PC-3 (cell line): ENCODE measurements around the gene GAB2. TPM values are rescaled to one million over a fixed set of nuclear protein-coding genes. Genes with fewer than 3 reads are reported as not detected.
"Not testable (repeated sequence)": the region's sequence is repeated elsewhere in the genome, so short reads cannot be mapped to it uniquely, and the experiment has no call there.

Source experiments
- ATAC-seq: fragments of 200-7000 bp; cut with Tn5 transposase; 2 replicates; pipeline ENCODE4 v1.9.1; 2020; ENCODE audit warnings: mild to moderate bottlenecking, moderate library complexity
- BruUV-seq: library from RNA; stranded (reverse); fragments of 400-500 nt; replicated peaks from 2 replicates; lab custom pipeline; 2021; lab: Mats Ljungman, UMichigan
- CTCF ChIA-PET: fragments of 300-600 bp; sonication (Branson Sonifier 250); formaldehyde crosslinking; loops from one replicate; lab custom pipeline; 2022; ENCODE audit warnings: antibody characterized with exemption; lab: Charles Lee
- POLR2A ChIA-PET: fragments of 300-600 bp; sonication (Branson Sonifier 250); formaldehyde crosslinking; loops from one replicate; lab custom pipeline; 2022; ENCODE audit warnings: antibody characterized with exemption; ENCODE audit not compliant: unreplicated experiment; lab: Charles Lee
- DNase-seq: peaks from one replicate; pipeline ENCODE4 v3.0.0-alpha.2; 2015
- H2AFZ ChIP-seq: fragments of 300-600 bp; sonication (generic); 2 replicates; pipeline ENCODE4 v1.6.0; 2016; ENCODE audit warnings: antibody characterized with exemption, low read length
- H3F3A ChIP-seq: fragments of 300-600 bp; sonication (generic); one replicate; pipeline ENCODE4 v1.6.0; 2017; ENCODE audit warnings: antibody characterized with exemption, low read length, control low read depth, mild to moderate bottlenecking; ENCODE audit not compliant: unreplicated experiment
- H3K27ac ChIP-seq: fragments of 300-600 bp; sonication (generic); 2 replicates; pipeline ENCODE4 v1.5.1; 2016; ENCODE audit warnings: mild to moderate bottlenecking, low read length
- H3K27me3 ChIP-seq: fragments of 300-600 bp; sonication (generic); 2 replicates; pipeline ENCODE4 v1.6.1; 2016; ENCODE audit warnings: low read length, mixed read lengths
- H3K36me3 ChIP-seq: fragments of 300-600 bp; sonication (generic); 2 replicates; pipeline ENCODE4 v1.6.1; 2016; ENCODE audit warnings: low read depth, mixed run types, low read length, mixed read lengths
- H3K4me1 ChIP-seq: fragments of 300-600 bp; sonication (generic); 2 replicates; pipeline ENCODE4 v1.5.1; 2016; ENCODE audit warnings: low read length; ENCODE audit not compliant: insufficient read depth
- H3K4me2 ChIP-seq: fragments of 300-600 bp; sonication (generic); 2 replicates; pipeline ENCODE4 v1.6.0; 2016; ENCODE audit warnings: low read length
- H3K4me3 ChIP-seq: fragments of 300-600 bp; sonication (generic); 2 replicates; pipeline ENCODE4 v1.5.1; 2016; ENCODE audit warnings: mild to moderate bottlenecking, low read length, mixed read lengths
- H3K79me2 ChIP-seq: fragments of 300-600 bp; sonication (generic); 2 replicates; pipeline ENCODE4 v1.6.1; 2017; ENCODE audit warnings: low read length, mixed read lengths
- H3K9ac ChIP-seq: fragments of 300-600 bp; sonication (generic); 2 replicates; pipeline ENCODE4 v1.6.0; 2016; ENCODE audit warnings: mild to moderate bottlenecking, low read length
- H3K9me2 ChIP-seq: fragments of 300-600 bp; sonication (generic); replicated peaks from 2 replicates; pipeline ENCODE4 v1.6.1; 2016; ENCODE audit warnings: mixed run types, low read length, mixed read lengths
- H3K9me3 ChIP-seq: fragments of 300-600 bp; sonication (generic); 2 replicates; pipeline ENCODE4 v1.6.1; 2016; ENCODE audit warnings: low read length, mixed read lengths
- H4K20me1 ChIP-seq: fragments of 300-600 bp; sonication (generic); 2 replicates; pipeline ENCODE4 v1.6.1; 2016; ENCODE audit warnings: low read length, mixed read lengths
- EZH2 ChIP-seq: fragments of 300-600 bp; sonication (generic); IDR thresholded peaks from one replicate; pipeline ENCODE4 v1.6.1; 2017; ENCODE audit warnings: antibody characterized with exemption, mild to moderate bottlenecking, low read length; ENCODE audit not compliant: unreplicated experiment
- EZH2phosphoT487 ChIP-seq: fragments of 300-600 bp; sonication (generic); IDR thresholded peaks from 2 replicates; pipeline ENCODE4 v1.6.1; 2018; ENCODE audit warnings: mild to moderate bottlenecking, antibody characterized with exemption, low read length, borderline replicate concordance
- intact Hi-C: fragments of 100-400 bp; cut with micrococcal nuclease; formaldehyde crosslinking; loops from 2 replicates; pipeline ENCODE4 v1.9.0; 2023
- total RNA-seq: library from RNA; depleted of rRNA; stranded (reverse); fragments of >200 nt; gene quantifications from 2 replicates; pipeline ENCODE4 v1.2.3, GENCODE V29; 2014
- TF ChIP-seq, protein P1 (sequence below): fragments of 300-600 bp; sonication (generic); conservative IDR thresholded peaks from 2 replicates; pipeline ENCODE4 v1.5.1; 2017; ENCODE audit warnings: antibody characterized with exemption, low read depth, mild to moderate bottlenecking, low read length

GAB2 gene
- total RNA-seq, 1 experiment from 2014 or later = 7.1 TPM

- H3K4me2 ChIP-seq, DNase-seq, H3K27me3 ChIP-seq, H4K20me1 ChIP-seq, H3K4me1 ChIP-seq, H3K36me3 ChIP-seq, H3K9me2 ChIP-seq, H3K9me3 ChIP-seq, intact Hi-C loops, CTCF ChIA-PET, ATAC-seq, H3K27ac ChIP-seq, H3F3A ChIP-seq, POLR2A ChIA-PET, H2AFZ ChIP-seq, BruUV-seq, H3K9ac ChIP-seq, H3K79me2 ChIP-seq, H3K4me3 ChIP-seq: not testable (repeated sequence)
Measured at GRCh38 chr11:78271801-78272200, 145.8 kb downstream of the GAB2 start.

DNA sequence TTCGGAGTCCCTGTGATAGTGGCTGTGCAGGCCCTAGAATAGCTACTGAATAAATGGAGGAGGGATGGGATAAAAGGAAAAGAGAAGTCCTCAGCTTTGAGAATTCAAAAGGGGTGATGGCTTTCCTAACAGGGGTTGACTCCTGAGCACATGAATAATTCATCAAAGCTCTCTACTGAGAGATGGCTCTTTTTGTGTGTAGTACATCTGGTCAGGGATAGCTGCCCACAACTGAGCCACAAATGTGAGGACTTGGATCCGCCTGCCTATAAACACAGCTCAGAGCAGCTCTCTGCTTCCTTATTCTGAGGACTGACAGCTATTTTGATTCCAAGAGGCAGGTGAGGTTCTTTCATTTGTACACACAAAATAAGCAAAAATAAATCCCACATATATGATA, 146.6 kb downstream of the GAB2 start:
- Histone ChIP-seq H3K9me2 (no peaks in the 10 kb centered on the region), H3K27me3 (no peaks in the 10 kb centered on the region), H4K20me1 (no peaks in the 10 kb centered on the region), H3K4me3 (no peak overlapping the region), H3K27ac (no peak overlapping the region), H3K36me3 (no peaks in the 10 kb centered on the region; the same call in 1 of the 2 replicates), H3K79me2 (no peaks in the 10 kb centered on the region), H3K4me1 (no peaks in the 10 kb centered on the region), H3K4me2 (no peak overlapping the region), H3K9ac (no peak overlapping the region), H3K9me3 (0 out of 2 replicates have a peak, but pooled peaks cover 5% of the 10 kb centered on the region), H3F3A (no peaks in the 10 kb centered on the region), H2AFZ (no peak overlapping the region)
- TF ChIP-seq, protein P1, sequence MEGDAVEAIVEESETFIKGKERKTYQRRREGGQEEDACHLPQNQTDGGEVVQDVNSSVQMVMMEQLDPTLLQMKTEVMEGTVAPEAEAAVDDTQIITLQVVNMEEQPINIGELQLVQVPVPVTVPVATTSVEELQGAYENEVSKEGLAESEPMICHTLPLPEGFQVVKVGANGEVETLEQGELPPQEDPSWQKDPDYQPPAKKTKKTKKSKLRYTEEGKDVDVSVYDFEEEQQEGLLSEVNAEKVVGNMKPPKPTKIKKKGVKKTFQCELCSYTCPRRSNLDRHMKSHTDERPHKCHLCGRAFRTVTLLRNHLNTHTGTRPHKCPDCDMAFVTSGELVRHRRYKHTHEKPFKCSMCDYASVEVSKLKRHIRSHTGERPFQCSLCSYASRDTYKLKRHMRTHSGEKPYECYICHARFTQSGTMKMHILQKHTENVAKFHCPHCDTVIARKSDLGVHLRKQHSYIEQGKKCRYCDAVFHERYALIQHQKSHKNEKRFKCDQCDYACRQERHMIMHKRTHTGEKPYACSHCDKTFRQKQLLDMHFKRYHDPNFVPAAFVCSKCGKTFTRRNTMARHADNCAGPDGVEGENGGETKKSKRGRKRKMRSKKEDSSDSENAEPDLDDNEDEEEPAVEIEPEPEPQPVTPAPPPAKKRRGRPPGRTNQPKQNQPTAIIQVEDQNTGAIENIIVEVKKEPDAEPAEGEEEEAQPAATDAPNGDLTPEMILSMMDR = no peak
- TF ChIP-seq EZH2 (no peak), EZH2phosphoT487 (no peak)
- DNase-seq (no peak), ATAC-seq (no peak)
- intact Hi-C loops = no loop called here
- CTCF ChIA-PET = no interaction called here
- POLR2A ChIA-PET = interaction anchor here (0.6 kb wide), 1 partner anchor 482 kb away, joined by 3 read pairs; no protein-coding TSS in a partner anchor
- BruUV-seq = no TSS peak

DNA sequence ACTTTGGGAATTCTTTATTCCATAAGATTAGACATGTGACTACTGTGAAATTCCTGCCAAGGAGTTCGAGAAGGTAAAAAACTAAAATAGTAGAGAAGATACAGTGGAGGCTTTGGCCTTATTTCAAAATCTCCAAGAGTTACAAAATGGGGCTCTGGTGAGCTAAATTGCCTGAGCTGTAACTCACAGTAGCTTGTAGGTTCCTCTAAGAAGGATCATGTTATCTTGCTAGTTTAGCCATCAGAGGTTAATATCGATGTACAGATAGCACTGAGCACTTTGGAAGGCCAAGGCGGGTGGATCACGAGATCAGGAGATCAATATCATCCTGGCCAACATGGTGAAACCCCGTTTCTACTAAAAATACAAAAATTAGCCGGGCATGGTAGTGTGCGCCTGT, 147.8 kb downstream of the GAB2 start:
- H3K36me3 ChIP-seq = no peaks in the 10 kb centered on the region; the same call in 1 of the 2 replicates
- no peaks in the 10 kb centered on the region for H4K20me1 ChIP-seq
- intact Hi-C loops = no loop called here
- peaks cover 9% of the 10 kb centered on the region for H3K4me1 ChIP-seq
- H3K4me2 ChIP-seq = no peak overlapping the region
- H3K9ac ChIP-seq = no peak overlapping the region
- H3K9me2 ChIP-seq = no peaks in the 10 kb centered on the region
- H2AFZ ChIP-seq = no peak overlapping the region
- TF ChIP-seq, protein P1 = no peak
- TF ChIP-seq EZH2phosphoT487 (no peak), EZH2 (no peak)
- ChIA-PET CTCF (no interaction called here), POLR2A (no interaction called here)
- no peaks in the 10 kb centered on the region for H3K27me3 ChIP-seq
- H3F3A ChIP-seq = no peaks in the 10 kb centered on the region
- no peaks in the 10 kb centered on the region for H3K79me2 ChIP-seq
- no peak overlapping the region for H3K4me3 ChIP-seq
- H3K9me3 ChIP-seq = 0 out of 2 replicates have a peak, but pooled peaks cover 5% of the 10 kb centered on the region
- no peak for DNase-seq
- no TSS peak for BruUV-seq
- ATAC-seq = no peak
- H3K27ac ChIP-seq = no peak overlapping the region
